Lower lobe of right lung (tissue), 2 donors: ENCODE data around the gene NEUROD4. TPM values are rescaled to one million over a fixed set of nuclear protein-coding genes. Genes with fewer than 3 reads are reported as not detected.

ENCODE experiments used
- ATAC-seq, 2 donors: fragments of 200-7000 bp; cut with Tn5 transposase; one replicate each; pipeline ENCODE4 v1.9.1; 2020 to 2022; ENCODE audit warnings: mild to moderate bottlenecking in 2 of 2, moderate library complexity in 2 of 2
- DNase-seq: peaks from one replicate; pipeline ENCODE4 v3.0.0-alpha.2; 2020
- H3K27ac ChIP-seq: fragments of 200-600 bp; one replicate; pipeline ENCODE4 v1.8.0; 2022
- H3K27me3 ChIP-seq: fragments of 200-600 bp; one replicate; pipeline ENCODE4 v1.8.0; 2022; ENCODE audit warnings: low read depth
- H3K36me3 ChIP-seq: fragments of 200-600 bp; one replicate; pipeline ENCODE4 v1.8.0; 2022; ENCODE audit warnings: mild to moderate bottlenecking
- H3K4me1 ChIP-seq: fragments of 200-600 bp; one replicate; pipeline ENCODE4 v1.8.0; 2022
- H3K4me3 ChIP-seq: fragments of 200-600 bp; one replicate; pipeline ENCODE4 v1.8.0; 2022; ENCODE audit warnings: mild to moderate bottlenecking
- H3K9me3 ChIP-seq: fragments of 200-600 bp; one replicate; pipeline ENCODE4 v1.8.0; 2022
- intact Hi-C: fragments of 100-400 bp; cut with DNase I; formaldehyde crosslinking; loops from one replicate; pipeline ENCODE4 v1.11.0; 2022
- total RNA-seq: library from RNA; stranded (reverse); fragmentation: NEBNext Ultra II Directional; extraction: Animal tissue kit (Norgen Biotek cat#: 25700); gene quantifications from one replicate; pipeline ENCODE4 v1.2.1, GENCODE V29; 2021
- TF ChIP-seq, protein P1 (sequence below): fragments of 200-600 bp; IDR thresholded peaks from one replicate; pipeline ENCODE4 v1.8.0; 2022; ENCODE audit warnings: antibody characterized with exemption, mild to moderate bottlenecking
- donor health status: DM: no; HTN: yes; CAD: no; lungs with severe emphysema.

The NEUROD4 gene
- total RNA-seq, 1 donor from 2014 or later: not detected

GRCh38 chr12:55061024-55061423 lies 41.2 kb downstream of the NEUROD4 start:
- no peak for DNase-seq
- Histone ChIP-seq H3K4me3 (no peak overlapping the region), H3K27me3 (peaks cover 5% of the 10 kb centered on the region), H3K36me3 (no peaks in the 10 kb centered on the region), H3K27ac (no peak overlapping the region), H3K9me3 (no peaks in the 10 kb centered on the region), H3K4me1 (no peaks in the 10 kb centered on the region)
- ATAC-seq: no peak
- TF ChIP-seq, protein P1, sequence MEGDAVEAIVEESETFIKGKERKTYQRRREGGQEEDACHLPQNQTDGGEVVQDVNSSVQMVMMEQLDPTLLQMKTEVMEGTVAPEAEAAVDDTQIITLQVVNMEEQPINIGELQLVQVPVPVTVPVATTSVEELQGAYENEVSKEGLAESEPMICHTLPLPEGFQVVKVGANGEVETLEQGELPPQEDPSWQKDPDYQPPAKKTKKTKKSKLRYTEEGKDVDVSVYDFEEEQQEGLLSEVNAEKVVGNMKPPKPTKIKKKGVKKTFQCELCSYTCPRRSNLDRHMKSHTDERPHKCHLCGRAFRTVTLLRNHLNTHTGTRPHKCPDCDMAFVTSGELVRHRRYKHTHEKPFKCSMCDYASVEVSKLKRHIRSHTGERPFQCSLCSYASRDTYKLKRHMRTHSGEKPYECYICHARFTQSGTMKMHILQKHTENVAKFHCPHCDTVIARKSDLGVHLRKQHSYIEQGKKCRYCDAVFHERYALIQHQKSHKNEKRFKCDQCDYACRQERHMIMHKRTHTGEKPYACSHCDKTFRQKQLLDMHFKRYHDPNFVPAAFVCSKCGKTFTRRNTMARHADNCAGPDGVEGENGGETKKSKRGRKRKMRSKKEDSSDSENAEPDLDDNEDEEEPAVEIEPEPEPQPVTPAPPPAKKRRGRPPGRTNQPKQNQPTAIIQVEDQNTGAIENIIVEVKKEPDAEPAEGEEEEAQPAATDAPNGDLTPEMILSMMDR: no peak
- intact Hi-C loops: no loop called here

DNA sequence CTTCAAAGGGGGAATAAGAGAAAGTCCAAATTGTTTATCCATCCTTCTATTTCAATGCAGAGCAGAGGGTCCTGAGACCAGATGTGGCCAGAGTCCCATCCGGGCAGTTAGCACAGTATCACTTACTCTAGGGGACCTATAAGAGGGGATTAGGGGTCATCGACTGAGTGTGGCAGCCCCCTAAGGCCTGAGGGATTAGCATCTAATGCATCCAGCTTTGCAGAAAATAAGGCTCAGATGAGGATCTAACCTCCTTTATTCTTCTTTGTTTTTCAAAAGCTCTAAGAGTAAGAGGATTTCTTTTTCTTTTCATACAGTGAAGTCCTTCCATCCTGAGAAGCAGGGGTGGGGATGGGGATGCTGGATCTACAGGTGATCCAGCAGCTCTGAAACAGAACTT lies 43.5 kb downstream of the NEUROD4 start:
- peaks cover 5% of the 10 kb centered on the region for H3K27me3 ChIP-seq
- TF ChIP-seq, protein P1: no peak
- H3K4me1 ChIP-seq: no peaks in the 10 kb centered on the region
- DNase-seq (no peak), ATAC-seq (no peak)
- no peak overlapping the region for H3K4me3 ChIP-seq
- H3K9me3 ChIP-seq: no peaks in the 10 kb centered on the region
- H3K36me3 ChIP-seq: no peaks in the 10 kb centered on the region
- H3K27ac ChIP-seq: no peak overlapping the region
- intact Hi-C loops: no loop called here

DNA sequence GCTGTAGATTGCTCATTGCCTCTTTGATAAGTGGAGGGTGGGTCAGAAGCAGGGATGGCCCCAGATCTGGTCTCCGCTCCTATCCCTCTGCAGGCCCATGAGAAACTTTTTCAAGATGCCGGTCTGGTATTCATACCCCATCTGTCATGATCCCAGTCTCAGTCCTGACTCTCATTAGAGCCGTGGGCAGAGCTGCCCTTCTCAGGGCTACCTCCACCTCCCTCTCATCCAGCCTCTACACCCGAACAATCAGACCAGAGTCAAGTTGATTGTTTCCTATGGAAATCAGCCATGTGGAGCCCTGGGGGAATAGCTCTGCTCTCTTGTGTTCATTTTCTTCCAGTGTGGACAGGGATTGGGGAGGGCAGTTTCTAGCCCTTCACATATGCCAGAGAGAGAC lies 45.8 kb downstream of the NEUROD4 start:
- ATAC-seq (no peak), DNase-seq (no peak)
- no peaks in the 10 kb centered on the region for H3K9me3 ChIP-seq
- intact Hi-C loops: no loop called here
- TF ChIP-seq, protein P1: no peak
- H3K27ac ChIP-seq: no peak overlapping the region
- H3K4me1 ChIP-seq: no peaks in the 10 kb centered on the region
- no peaks in the 10 kb centered on the region for H3K36me3 ChIP-seq
- peaks cover 5% of the 10 kb centered on the region for H3K27me3 ChIP-seq
- H3K4me3 ChIP-seq: no peak overlapping the region

GRCh38 chr12:55067701-55068100 lies 47.9 kb downstream of the NEUROD4 start:
- Histone ChIP-seq H3K4me1 (no peaks in the 10 kb centered on the region), H3K27ac (no peak overlapping the region), H3K36me3 (no peaks in the 10 kb centered on the region), H3K4me3 (no peak overlapping the region), H3K9me3 (no peaks in the 10 kb centered on the region), H3K27me3 (no peaks in the 10 kb centered on the region)
- TF ChIP-seq, protein P1: no peak
- ATAC-seq (no peak), DNase-seq (no peak)
- intact Hi-C loops: no loop called here

- Histone ChIP-seq H3K36me3 (no peaks in the 10 kb centered on the region), H3K4me1 (no peaks in the 10 kb centered on the region), H3K4me3 (no peak overlapping the region), H3K27ac (no peak overlapping the region), H3K27me3 (peaks cover 2% of the 10 kb centered on the region), H3K9me3 (no peaks in the 10 kb centered on the region)
- ATAC-seq (peak; percentile 82 to 83), DNase-seq (no peak)
- TF ChIP-seq, protein P1: peak; percentile 79
- intact Hi-C loops: no loop called here
Observed at GRCh38 chr12:55068416-55069010, 48.7 kb downstream of the NEUROD4 start.
